ENCODE results near the gene MAD1L1. TPM values are rescaled to one million over a fixed set of nuclear protein-coding genes. Genes with fewer than 3 reads are reported as not detected.

Gene MAD1L1
- total and polyA plus RNA-seq, 2 donors (not counting 3 experiments of a cell fraction or from before 2014, with no cell fraction given) = 34.1 to 42.3 TPM

DNA sequence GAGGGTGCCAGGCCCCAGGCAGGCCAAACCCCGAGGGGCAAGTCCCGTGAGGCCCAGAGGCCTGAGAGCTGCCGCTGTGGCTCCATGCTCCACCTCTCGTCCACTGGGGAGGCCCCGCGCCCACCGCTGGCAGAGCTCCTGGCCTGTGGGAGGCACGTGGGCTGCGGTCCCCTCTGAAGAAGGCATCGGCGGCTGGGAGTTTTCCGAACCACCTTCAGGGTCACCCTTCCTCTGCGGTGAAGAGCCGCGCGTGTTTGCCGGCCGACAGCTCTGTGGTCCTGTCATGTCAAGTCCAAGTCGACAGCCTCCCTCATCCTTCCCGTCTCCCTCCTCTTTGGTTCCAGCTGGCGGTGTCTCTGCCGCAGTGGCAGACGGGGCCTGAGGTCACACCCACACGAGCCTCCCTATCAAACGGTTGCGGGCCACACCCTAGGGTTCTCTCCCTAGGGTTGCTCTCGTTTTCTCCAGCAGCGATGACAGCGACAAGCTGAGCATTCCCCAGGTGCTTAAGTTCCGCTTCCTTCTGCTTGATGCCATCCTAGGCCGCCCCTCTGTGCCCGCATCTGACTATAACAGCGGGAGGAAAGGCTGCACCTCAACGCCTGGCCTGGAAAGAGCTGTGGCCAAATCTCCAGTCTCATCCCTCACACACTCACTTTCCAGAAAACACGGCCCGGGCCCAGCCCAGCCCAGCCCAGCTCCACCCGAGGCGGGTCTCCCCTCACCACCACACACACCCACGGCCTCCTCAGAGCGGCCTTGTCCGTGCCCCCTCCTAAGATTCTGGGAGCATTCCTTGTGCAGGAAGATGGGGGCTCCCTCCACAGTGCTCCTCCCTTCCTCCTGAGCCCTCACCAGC is 377.6 kb downstream of the MAD1L1 start:
- dilution Hi-C loops (cut with MboI; ENCODE audit: extremely low pct_ligation_motif_present, low sequenced_read_pairs) (no loop called here), intact Hi-C loops (cut with micrococcal nuclease) (no loop called here)
- FAIRE-seq (no peak), DNase-seq (ENCODE audit: low read depth, low spot score) (no peak)
- Histone ChIP-seq H3K9me1 (replicated peaks; ENCODE audit: control insufficient read depth, extremely low read depth, insufficient read depth, low read length) (no peaks in the 10 kb centered on the region), H3K9me3 (replicated peaks; ENCODE audit: control insufficient read depth, insufficient read depth, low read length) (no peaks in the 10 kb centered on the region), H3K4me1 (ENCODE audit: control insufficient read depth, extremely low read depth, insufficient read depth, low read length) (no peaks in the 10 kb centered on the region), H3K27ac (ENCODE audit: insufficient read depth, low read depth, low read length) (no peak overlapping the region), H3K4me2 (ENCODE audit: insufficient read depth, low read length) (no peak overlapping the region), H2AFZ (ENCODE audit: low read depth, low read length) (no peak overlapping the region), H4K20me1 (replicated peaks; ENCODE audit: control insufficient read depth, extremely low read depth, insufficient read depth, low read length) (no peaks in the 10 kb centered on the region), H3K4me3 (replicated peaks in 1 of 3; ENCODE audit: insufficient read depth in 1 of 3, low read depth in 1 of 3, low read length in 3 of 3) (no peak overlapping the region), H3K36me3 (ENCODE audit: control insufficient read depth in 2 of 2, extremely low read depth in 1 of 2, insufficient read depth in 2 of 2, low read length in 2 of 2) (no peaks in the 10 kb centered on the region), H3K9ac (replicated peaks; ENCODE audit: extremely low read depth, insufficient read depth, low read length) (no peak overlapping the region), H3K79me2 (ENCODE audit: control insufficient read depth, insufficient read depth, low read length) (no peaks in the 10 kb centered on the region), H3K27me3 (ENCODE audit: control insufficient read depth in 2 of 2, insufficient read depth in 2 of 2, low read length in 2 of 2) (no peaks in the 10 kb centered on the region)
- TF ChIP-seq EZH2 (IDR thresholded peaks at IDR 0.05; ENCODE audit: borderline replicate concordance, low read depth, low read length, severe bottlenecking) (no peak), GATA2 (IDR thresholded peaks at IDR 0.05; ENCODE audit: insufficient read depth, insufficient read length, low read depth, low read length) (no peak), POLR2A (IDR thresholded peaks at IDR 0.05; ENCODE audit: low read depth, low read length) (no peak), FOS (IDR thresholded peaks at IDR 0.05; ENCODE audit: borderline replicate concordance, insufficient read depth, low read length) (no peak), JUN (IDR thresholded peaks at IDR 0.05; ENCODE audit: borderline replicate concordance, insufficient read depth, insufficient read length, low read depth) (no peak), MAX (IDR thresholded peaks at IDR 0.05; ENCODE audit: insufficient read depth, insufficient read length) (no peak), MYC (IDR thresholded peaks at IDR 0.05; ENCODE audit: low read depth, low read length) (no peak), POLR2AphosphoS5 (IDR thresholded peaks at IDR 0.05; ENCODE audit: insufficient read depth, low read depth, low read length) (no peak)
- TF ChIP-seq, protein P1, sequence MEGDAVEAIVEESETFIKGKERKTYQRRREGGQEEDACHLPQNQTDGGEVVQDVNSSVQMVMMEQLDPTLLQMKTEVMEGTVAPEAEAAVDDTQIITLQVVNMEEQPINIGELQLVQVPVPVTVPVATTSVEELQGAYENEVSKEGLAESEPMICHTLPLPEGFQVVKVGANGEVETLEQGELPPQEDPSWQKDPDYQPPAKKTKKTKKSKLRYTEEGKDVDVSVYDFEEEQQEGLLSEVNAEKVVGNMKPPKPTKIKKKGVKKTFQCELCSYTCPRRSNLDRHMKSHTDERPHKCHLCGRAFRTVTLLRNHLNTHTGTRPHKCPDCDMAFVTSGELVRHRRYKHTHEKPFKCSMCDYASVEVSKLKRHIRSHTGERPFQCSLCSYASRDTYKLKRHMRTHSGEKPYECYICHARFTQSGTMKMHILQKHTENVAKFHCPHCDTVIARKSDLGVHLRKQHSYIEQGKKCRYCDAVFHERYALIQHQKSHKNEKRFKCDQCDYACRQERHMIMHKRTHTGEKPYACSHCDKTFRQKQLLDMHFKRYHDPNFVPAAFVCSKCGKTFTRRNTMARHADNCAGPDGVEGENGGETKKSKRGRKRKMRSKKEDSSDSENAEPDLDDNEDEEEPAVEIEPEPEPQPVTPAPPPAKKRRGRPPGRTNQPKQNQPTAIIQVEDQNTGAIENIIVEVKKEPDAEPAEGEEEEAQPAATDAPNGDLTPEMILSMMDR (IDR thresholded peaks at IDR 0.05; ENCODE audit: extremely low read depth in 1 of 2, insufficient read depth in 1 of 2, low read depth in 1 of 2, low read length in 2 of 2) = no peak
- no TSS peak for BruUV-seq (replicated peaks)
- ChIA-PET CTCF (no interaction called here), POLR2A (no interaction called here)
